ENCODE results near the gene CYP2U1. TPM values are rescaled to one million over a fixed set of nuclear protein-coding genes. Genes with fewer than 3 reads are reported as not detected.

Gene CYP2U1
- total RNA-seq, 1 experiment from 2014 or later, result 4.1 TPM

DNA sequence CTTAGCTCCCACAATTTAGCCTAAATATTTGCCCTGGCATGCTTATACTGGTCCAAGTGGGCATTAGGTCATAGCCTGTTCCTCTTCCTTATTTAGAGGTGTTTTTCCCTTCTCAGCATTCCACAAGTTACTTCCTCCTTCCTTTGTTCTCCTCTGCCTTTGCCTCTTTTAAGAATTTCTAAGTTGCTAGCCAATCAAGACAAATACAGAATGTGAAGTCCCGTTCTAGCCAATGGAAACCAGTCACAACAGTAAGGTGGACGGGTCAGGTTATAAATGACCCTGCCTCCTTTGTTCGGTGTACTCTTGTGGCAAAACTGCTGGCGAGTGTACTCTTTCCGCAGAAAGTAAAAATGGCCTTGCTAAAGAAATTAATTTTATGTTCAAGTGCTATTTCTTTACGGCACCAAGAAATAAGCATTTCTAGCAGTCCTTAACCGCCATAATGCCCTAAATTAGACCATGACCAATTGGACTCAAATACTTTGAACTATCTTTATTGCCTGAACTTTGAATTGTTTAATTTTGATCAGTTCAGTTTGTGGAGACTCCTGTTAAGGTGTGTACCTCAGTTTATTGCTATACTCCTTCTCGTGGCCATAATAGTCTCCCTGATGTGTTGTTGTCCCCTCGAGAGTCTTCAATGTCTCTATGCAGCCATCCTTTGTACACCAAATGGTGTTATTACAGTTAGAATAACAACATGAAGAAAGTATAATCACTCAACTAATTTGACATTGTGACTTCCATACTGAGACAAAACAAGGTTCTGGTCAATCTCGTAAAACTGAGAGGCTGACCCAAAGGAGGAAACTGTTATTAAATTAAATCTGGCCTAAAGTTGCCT, 56.8 kb downstream of the CYP2U1 start:
- H3K4me3 ChIP-seq (ENCODE audit: low read length), result no peak overlapping the region
- TF ChIP-seq EZH2phosphoT487 (IDR thresholded peaks at IDR 0.05; ENCODE audit: borderline replicate concordance, low read length), result no peak
- TF ChIP-seq, protein P1, sequence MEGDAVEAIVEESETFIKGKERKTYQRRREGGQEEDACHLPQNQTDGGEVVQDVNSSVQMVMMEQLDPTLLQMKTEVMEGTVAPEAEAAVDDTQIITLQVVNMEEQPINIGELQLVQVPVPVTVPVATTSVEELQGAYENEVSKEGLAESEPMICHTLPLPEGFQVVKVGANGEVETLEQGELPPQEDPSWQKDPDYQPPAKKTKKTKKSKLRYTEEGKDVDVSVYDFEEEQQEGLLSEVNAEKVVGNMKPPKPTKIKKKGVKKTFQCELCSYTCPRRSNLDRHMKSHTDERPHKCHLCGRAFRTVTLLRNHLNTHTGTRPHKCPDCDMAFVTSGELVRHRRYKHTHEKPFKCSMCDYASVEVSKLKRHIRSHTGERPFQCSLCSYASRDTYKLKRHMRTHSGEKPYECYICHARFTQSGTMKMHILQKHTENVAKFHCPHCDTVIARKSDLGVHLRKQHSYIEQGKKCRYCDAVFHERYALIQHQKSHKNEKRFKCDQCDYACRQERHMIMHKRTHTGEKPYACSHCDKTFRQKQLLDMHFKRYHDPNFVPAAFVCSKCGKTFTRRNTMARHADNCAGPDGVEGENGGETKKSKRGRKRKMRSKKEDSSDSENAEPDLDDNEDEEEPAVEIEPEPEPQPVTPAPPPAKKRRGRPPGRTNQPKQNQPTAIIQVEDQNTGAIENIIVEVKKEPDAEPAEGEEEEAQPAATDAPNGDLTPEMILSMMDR (conservative IDR thresholded peaks at IDR 0.05; ENCODE audit: low read depth, low read length), result no peak
- no peak for TF ChIP-seq EZH2 (IDR thresholded peaks at IDR 0.05; ENCODE audit: low read length, unreplicated experiment)
- no peaks in the 10 kb centered on the region for H3K36me3 ChIP-seq (ENCODE audit: low read depth, low read length)
- H3K9me3 ChIP-seq (ENCODE audit: low read length), result no peaks in the 10 kb centered on the region
- ATAC-seq (no peak), DNase-seq (no peak)
- ChIA-PET CTCF (no interaction called here), POLR2A (ENCODE audit: unreplicated experiment) (no interaction called here)
- peaks cover 11% of the 10 kb centered on the region; the same call in 1 of the 2 replicates for H4K20me1 ChIP-seq (ENCODE audit: low read length)
- no peak overlapping the region for H3K9ac ChIP-seq (ENCODE audit: low read length)
- no peak overlapping the region for H2AFZ ChIP-seq (ENCODE audit: low read length)
- BruUV-seq (replicated peaks), result no TSS peak
- no peaks in the 10 kb centered on the region for H3K27me3 ChIP-seq (ENCODE audit: low read length)
- H3K4me2 ChIP-seq (ENCODE audit: low read length), result no peak overlapping the region
- H3K9me2 ChIP-seq (replicated peaks; ENCODE audit: low read length), result no peaks in the 10 kb centered on the region
- H3K4me1 ChIP-seq (ENCODE audit: insufficient read depth, low read length), result peaks cover 20% of the 10 kb centered on the region
- H3K27ac ChIP-seq (ENCODE audit: low read length), result no peak overlapping the region
- H3K79me2 ChIP-seq (ENCODE audit: low read length), result peaks cover 35% of the 10 kb centered on the region
- no peaks in the 10 kb centered on the region for H3F3A ChIP-seq (ENCODE audit: low read length, unreplicated experiment)
- intact Hi-C loops (cut with micrococcal nuclease), result loop anchor here (2.0 kb wide), 1 partner anchor 57 kb away; the partner anchor contains the start of gene CYP2U1

DNA sequence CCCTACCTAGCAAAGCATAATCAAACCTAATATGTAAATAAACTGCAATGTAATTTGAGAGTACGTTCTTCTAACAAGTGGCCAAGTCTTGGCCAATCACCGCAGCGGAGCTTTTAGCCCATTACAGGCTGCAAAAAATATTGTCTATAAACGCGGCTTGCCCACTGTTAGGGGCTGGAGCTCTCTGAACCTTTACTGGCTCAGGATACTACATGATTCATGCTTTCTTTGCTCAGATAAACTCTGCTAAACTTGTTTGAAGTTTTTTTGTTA, 57.4 kb downstream of the CYP2U1 start:
- intact Hi-C loops (cut with micrococcal nuclease), result loop anchor here (2.0 kb wide), 1 partner anchor 58 kb away; the partner anchor contains the start of gene CYP2U1
- Histone ChIP-seq H3K9me3 (ENCODE audit: low read length) (no peaks in the 10 kb centered on the region), H3F3A (ENCODE audit: low read length, unreplicated experiment) (no peaks in the 10 kb centered on the region), H3K9me2 (replicated peaks; ENCODE audit: low read length) (no peaks in the 10 kb centered on the region), H4K20me1 (ENCODE audit: low read length) (peaks cover 11% of the 10 kb centered on the region; the same call in 1 of the 2 replicates), H3K4me1 (ENCODE audit: insufficient read depth, low read length) (peaks cover 20% of the 10 kb centered on the region), H3K79me2 (ENCODE audit: low read length) (peaks cover 40% of the 10 kb centered on the region), H3K36me3 (ENCODE audit: low read depth, low read length) (no peaks in the 10 kb centered on the region), H3K9ac (ENCODE audit: low read length) (no peak overlapping the region), H2AFZ (ENCODE audit: low read length) (peak overlapping the region; percentile 99; the same call in 1 of the 2 replicates), H3K4me3 (ENCODE audit: low read length) (0 out of 2 replicates have a peak overlapping the region, but pooled peaks have one; percentile 98), H3K4me2 (ENCODE audit: low read length) (peak overlapping the region; percentile 98), H3K27me3 (ENCODE audit: low read length) (no peaks in the 10 kb centered on the region), H3K27ac (ENCODE audit: low read length) (no peak overlapping the region)
- TF ChIP-seq EZH2phosphoT487 (IDR thresholded peaks at IDR 0.05; ENCODE audit: borderline replicate concordance, low read length) (no peak), EZH2 (IDR thresholded peaks at IDR 0.05; ENCODE audit: low read length, unreplicated experiment) (no peak)
- ATAC-seq (no peak), DNase-seq (no peak)
- no TSS peak for BruUV-seq (replicated peaks)
- ChIA-PET CTCF (no interaction called here), POLR2A (ENCODE audit: unreplicated experiment) (no interaction called here)

DNA sequence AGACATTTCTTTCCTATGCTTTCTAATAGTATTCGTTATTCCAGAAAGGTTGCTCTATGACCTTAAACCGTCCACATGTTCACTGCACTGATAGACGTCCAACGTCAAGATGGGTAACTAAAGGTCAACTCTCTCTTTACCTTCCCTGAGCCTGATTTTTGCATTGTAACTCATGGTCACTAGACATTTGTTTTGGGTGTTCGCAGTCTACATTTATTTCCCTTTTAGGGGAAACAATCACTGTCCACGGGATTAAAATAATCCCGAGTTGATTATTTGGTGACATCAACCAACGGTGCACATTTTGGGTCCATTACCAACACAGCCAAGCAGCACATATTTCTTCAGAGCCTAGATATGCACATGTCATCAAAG, 57.8 kb downstream of the CYP2U1 start:
- ATAC-seq (peak; percentile 13; the same call in 1 of the 2 replicates), DNase-seq (no peak)
- POLR2A ChIA-PET (ENCODE audit: unreplicated experiment), result no interaction called here
- CTCF ChIA-PET, result no interaction called here
- no peaks in the 10 kb centered on the region for H3K27me3 ChIP-seq (ENCODE audit: low read length)
- H3K4me2 ChIP-seq (ENCODE audit: low read length), result peak overlapping the region; percentile 98
- H3K4me3 ChIP-seq (ENCODE audit: low read length), result peak overlapping the region; percentile 98
- BruUV-seq (replicated peaks), result TSS peak; percentile 46
- no peak for TF ChIP-seq EZH2 (IDR thresholded peaks at IDR 0.05; ENCODE audit: low read length, unreplicated experiment)
- TF ChIP-seq EZH2phosphoT487 (IDR thresholded peaks at IDR 0.05; ENCODE audit: borderline replicate concordance, low read length), result no peak
- TF ChIP-seq, protein P1 (conservative IDR thresholded peaks at IDR 0.05; ENCODE audit: low read depth, low read length), result no peak
- H3K9ac ChIP-seq (ENCODE audit: low read length), result peak overlapping the region; percentile 96
- no peaks in the 10 kb centered on the region for H3F3A ChIP-seq (ENCODE audit: low read length, unreplicated experiment)
- peaks cover 45% of the 10 kb centered on the region for H3K79me2 ChIP-seq (ENCODE audit: low read length)
- no peaks in the 10 kb centered on the region for H3K9me3 ChIP-seq (ENCODE audit: low read length)
- no peak overlapping the region for H3K27ac ChIP-seq (ENCODE audit: low read length)
- H3K9me2 ChIP-seq (replicated peaks; ENCODE audit: low read length), result no peaks in the 10 kb centered on the region
- H2AFZ ChIP-seq (ENCODE audit: low read length), result peak overlapping the region; percentile 99
- H4K20me1 ChIP-seq (ENCODE audit: low read length), result peaks cover 11% of the 10 kb centered on the region; the same call in 1 of the 2 replicates
- intact Hi-C loops (cut with micrococcal nuclease), result loop anchor here (2.0 kb wide), 1 partner anchor 58 kb away; the partner anchor contains the start of gene CYP2U1
- peaks cover 20% of the 10 kb centered on the region for H3K4me1 ChIP-seq (ENCODE audit: insufficient read depth, low read length)
- H3K36me3 ChIP-seq (ENCODE audit: low read depth, low read length), result no peaks in the 10 kb centered on the region
